Panc1 (cell line): Measurements from ENCODE around the gene HOXA5. TPM values are rescaled to one million over a fixed set of nuclear protein-coding genes. Genes with fewer than 3 reads are reported as not detected.

Source experiments
- ATAC-seq: fragments of 200-7000 bp; cut with Tn5 transposase; 2 replicates; pipeline ENCODE4 v1.9.1; 2020; ENCODE audit warnings: mild to moderate bottlenecking, moderate library complexity
- BruUV-seq: library from RNA; stranded (reverse); fragments of 400-500 nt; replicated peaks from 2 replicates; lab custom pipeline; 2021; lab: Mats Ljungman, UMichigan
- CTCF ChIA-PET: fragments of 300-600 bp; sonication (Branson Sonifier 250); formaldehyde crosslinking; loops from one replicate; lab custom pipeline; 2022; ENCODE audit warnings: antibody characterized with exemption; lab: Charles Lee
- POLR2A ChIA-PET: fragments of 300-600 bp; sonication (Branson Sonifier 250); formaldehyde crosslinking; loops from one replicate; lab custom pipeline; 2022; ENCODE audit warnings: antibody characterized with exemption; lab: Charles Lee
- DNase-seq: peaks from one replicate; pipeline ENCODE4 v3.0.0-alpha.2; 2010; ENCODE audit warnings: low read depth, low spot score
- H3K27ac ChIP-seq: 2 replicates; pipeline ENCODE4 v1.5.1; 2011; ENCODE audit warnings: mild to moderate bottlenecking, low read length, inconsistent platforms
- H3K27me3 ChIP-seq: fragments of 200-500 bp; sonication (Bioruptor generic); 2 replicates; pipeline ENCODE4 v1.6.0; 2014; ENCODE audit warnings: low read length, inconsistent platforms; ENCODE audit not compliant: control insufficient read depth, insufficient read depth
- H3K36me3 ChIP-seq: fragments of 200-500 bp; sonication (Bioruptor generic); 2 replicates; pipeline ENCODE4 v1.5.1; 2014; ENCODE audit warnings: inconsistent platforms, mild to moderate bottlenecking, low read length, moderate library complexity; ENCODE audit not compliant: control insufficient read depth, insufficient read depth
- H3K4me1 ChIP-seq: 2 replicates; pipeline ENCODE4 v1.5.1; 2011; ENCODE audit warnings: inconsistent platforms, mild to moderate bottlenecking, low read length, moderate library complexity; ENCODE audit not compliant: control insufficient read depth, insufficient read depth
- H3K4me3 ChIP-seq, 2 experiments: 2 replicates each; pipeline ENCODE4 v1.5.1; 2011 to 2012; ENCODE audit warnings: low read depth in 2 of 2, low read length in 2 of 2, mild to moderate bottlenecking in 2 of 2, inconsistent platforms in 1 of 2, moderate library complexity in 1 of 2
- H3K9me3 ChIP-seq: fragments of 200-500 bp; sonication (Bioruptor generic); 2 replicates; pipeline ENCODE4 v1.5.1; 2014; ENCODE audit warnings: low read depth, mild to moderate bottlenecking, inconsistent platforms, low read length, moderate library complexity; ENCODE audit not compliant: control insufficient read depth, insufficient read depth
- CTCF ChIP-seq: fragments of 450-650 bp; IDR thresholded peaks from 2 replicates; pipeline ENCODE4 v1.5.1; 2017; ENCODE audit warnings: mild to moderate bottlenecking
- POLR2AphosphoS5 ChIP-seq: IDR thresholded peaks from 2 replicates; pipeline ENCODE4 v1.6.1; 2012; ENCODE audit warnings: mild to moderate bottlenecking, low read depth, low read length, moderate library complexity
- REST ChIP-seq, 2 experiments: IDR thresholded peaks; 2 replicates each; pipeline ENCODE4 v1.6.1; 2011 to 2012; ENCODE audit warnings: low read depth in 2 of 2, control low read depth in 1 of 2, low read length in 1 of 2, mild to moderate bottlenecking in 1 of 2, moderate library complexity in 1 of 2; ENCODE audit not compliant: insufficient read depth in 1 of 2
- SIN3A ChIP-seq: IDR thresholded peaks from 2 replicates; pipeline ENCODE4 v1.6.1; 2012; ENCODE audit warnings: low read depth, mild to moderate bottlenecking, low read length, moderate library complexity, borderline replicate concordance; ENCODE audit not compliant: insufficient read depth
- TCF7L2 ChIP-seq: IDR thresholded peaks from 2 replicates; pipeline ENCODE4 v1.6.1; 2011; ENCODE audit warnings: mild to moderate bottlenecking, low read depth, low read length, inconsistent platforms
- in situ Hi-C: cut with HindIII; loops from 2 replicates; pipeline ENCODE4 v1.10.0; 2016; ENCODE audit warnings: low sequenced_read_pairs, low pct_unique_long_range_greater_than_20kb
- intact Hi-C: fragments of 100-400 bp; cut with micrococcal nuclease; formaldehyde crosslinking; loops from one replicate; pipeline ENCODE4 v1.10.0; 2022; ENCODE audit not compliant: unreplicated experiment
- total RNA-seq: library from RNA; stranded (reverse); gene quantifications from one replicate; pipeline ENCODE4 v1.2.1, GENCODE V29; 2021; ENCODE audit not compliant: unreplicated experiment

The HOXA5 gene
- total RNA-seq, 1 experiment from 2014 or later: 3.9 TPM

DNA sequence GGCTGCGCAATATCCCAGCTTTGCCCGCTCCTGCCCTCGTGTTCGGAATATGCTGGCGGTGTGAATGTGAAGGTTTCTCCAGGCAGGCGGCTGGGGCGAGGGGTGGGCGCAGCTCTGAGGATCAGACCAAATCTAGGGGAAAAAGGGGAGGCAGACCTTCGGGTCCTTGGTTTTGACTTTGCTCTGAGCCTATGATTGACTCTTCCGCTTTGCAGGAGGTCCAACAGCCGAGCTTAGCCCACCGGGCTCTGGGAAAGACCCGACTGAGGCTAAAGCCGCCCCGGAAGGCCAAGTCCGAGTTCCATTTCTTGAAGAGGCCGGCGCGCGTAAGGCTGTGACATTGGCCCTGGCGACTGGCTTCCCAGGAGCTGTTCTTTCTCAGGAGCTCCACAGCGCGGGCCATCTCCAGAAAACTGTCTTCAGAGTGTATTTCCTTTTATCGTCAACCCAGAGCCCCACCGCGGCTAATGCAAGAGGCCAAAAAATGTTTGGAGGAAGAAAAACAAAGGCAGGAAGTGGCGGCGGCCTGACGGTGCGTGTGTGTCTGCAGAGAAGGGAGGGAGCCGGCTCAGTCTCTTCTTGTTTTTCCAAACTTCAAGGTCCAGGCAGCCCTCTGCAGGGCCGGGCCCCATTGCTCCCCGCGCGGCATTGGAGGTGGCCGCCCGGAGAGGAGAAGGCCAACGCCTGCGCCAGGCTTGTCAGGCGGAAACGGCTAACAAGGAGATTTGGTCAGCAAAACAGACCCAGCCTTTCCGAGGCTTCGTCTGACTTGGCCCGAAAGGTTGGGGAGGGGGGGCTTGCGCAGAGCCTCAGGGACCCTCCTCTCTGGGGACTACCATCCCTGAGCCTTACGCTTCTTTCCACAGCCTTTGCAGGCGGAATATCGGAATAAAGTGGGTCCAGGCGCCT is 45.2 kb upstream of the HOXA5 start:
- ATAC-seq (no peak), DNase-seq (no peak)
- POLR2A ChIA-PET: no interaction called here
- Histone ChIP-seq H3K27me3 (no peaks in the 10 kb centered on the region), H3K9me3 (no peaks in the 10 kb centered on the region), H3K36me3 (no peaks in the 10 kb centered on the region), H3K4me3 (no peak overlapping the region), H3K27ac (no peak overlapping the region), H3K4me1 (peaks cover 7% of the 10 kb centered on the region)
- TF ChIP-seq REST (IDR thresholded peaks at IDR 0.05; ENCODE audit: insufficient read depth in 1 of 2, low read depth in 2 of 2, low read length in 1 of 2) (no peak), POLR2AphosphoS5 (no peak)
- intact Hi-C loops: no loop called here
- in situ Hi-C loops: no loop called here
- BruUV-seq: no TSS peak
- CTCF ChIA-PET: no interaction called here

DNA sequence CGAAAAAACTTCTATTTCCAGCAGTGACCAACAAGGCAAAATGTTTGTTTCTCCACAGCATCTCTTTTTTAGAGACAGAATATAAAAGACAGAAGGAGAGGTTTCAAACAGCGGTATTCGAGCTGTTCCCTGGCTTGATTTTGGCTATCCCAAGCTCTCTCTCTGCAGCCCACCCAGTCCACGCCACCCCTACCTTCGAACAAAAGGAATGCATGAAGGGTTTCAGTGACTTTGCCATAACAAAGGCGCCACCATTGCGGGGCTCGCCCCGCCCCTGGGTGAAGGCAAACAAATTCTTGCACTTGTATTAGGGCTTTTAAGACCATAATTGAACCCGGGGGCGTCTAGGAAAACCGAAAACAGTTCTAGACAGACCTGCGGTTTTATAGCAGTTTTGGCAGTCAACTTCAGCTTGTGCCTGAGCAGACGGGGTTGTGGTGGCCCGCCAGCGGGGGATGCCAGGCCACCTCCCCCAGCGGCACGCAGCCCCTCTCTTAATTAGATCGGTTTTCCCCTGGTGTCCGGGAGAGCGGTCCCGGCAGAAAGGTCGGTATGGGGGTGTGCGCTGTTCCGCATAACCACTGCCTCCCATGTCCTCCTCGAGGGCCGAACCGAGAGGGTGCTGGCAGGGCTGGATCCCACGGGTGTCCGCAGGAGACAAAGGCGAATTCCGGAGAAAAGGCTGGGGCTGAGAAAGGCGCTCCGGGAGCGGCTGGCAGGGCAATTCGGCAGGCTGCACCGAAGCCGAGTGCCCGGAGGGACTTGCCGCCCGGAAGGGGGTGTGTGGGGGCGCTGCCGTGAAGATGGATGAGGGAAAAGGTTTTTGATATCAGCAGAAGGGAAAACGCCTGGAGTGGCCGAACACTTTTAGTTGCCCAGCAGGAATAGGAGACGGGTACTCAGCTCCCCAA is 44.2 kb upstream of the HOXA5 start:
- no peak overlapping the region for H3K4me3 ChIP-seq
- intact Hi-C loops: no loop called here

More for the DNA sequence above, 44.2 kb upstream of the HOXA5 start:
- ChIA-PET POLR2A (no interaction called here), CTCF (no interaction called here)
- no peak for ATAC-seq
- H3K27me3 ChIP-seq: no peaks in the 10 kb centered on the region
- BruUV-seq: no TSS peak
- DNase-seq: no peak
- TF ChIP-seq REST (IDR thresholded peaks at IDR 0.05; ENCODE audit: insufficient read depth in 1 of 2, low read depth in 2 of 2, low read length in 1 of 2) (no peak), CTCF (no peak), SIN3A (no peak), TCF7L2 (no peak), POLR2AphosphoS5 (no peak)
- H3K27ac ChIP-seq: no peak overlapping the region
- in situ Hi-C loops: no loop called here
- peaks cover 11% of the 10 kb centered on the region for H3K4me1 ChIP-seq
- no peaks in the 10 kb centered on the region for H3K9me3 ChIP-seq
- H3K36me3 ChIP-seq: no peaks in the 10 kb centered on the region
